ENCODE data around the gene MGP.

- no peak for TF ChIP-seq CTCF (conservative IDR thresholded peaks at IDR 0.05; ENCODE audit: low read length)
- TF ChIP-seq EZH2phosphoT487 (IDR thresholded peaks at IDR 0.05; ENCODE audit: borderline replicate concordance, low read depth, low read length): no peak
Observed at GRCh38 chr12:14846042-14846587, 39.5 kb downstream of the MGP start.

Data from OCI-LY7 (cell line).